GM23338 (cell line): Measurements from ENCODE around the gene HOXD4. TPM values are rescaled to one million over a fixed set of nuclear protein-coding genes. Genes with fewer than 3 reads are reported as not detected.

Experiments used
- ATAC-seq: fragments of 200-7000 bp; cut with Tn5 transposase; 3 replicates; pipeline ENCODE4 v1.9.1; 2020
- DNase-seq: peaks from one replicate; pipeline ENCODE4 v3.0.0-alpha.2; 2015; ENCODE audit warnings: low spot score
- H2AFZ ChIP-seq: fragments of 200-600 bp; sonication (generic); 2 replicates; pipeline ENCODE4 v1.8.0; 2016; ENCODE audit warnings: antibody characterized with exemption, mild to moderate bottlenecking, moderate library complexity
- H3F3A ChIP-seq: fragments of 200-600 bp; sonication (generic); replicated peaks from 2 replicates; pipeline ENCODE4 v1.8.0; 2017; ENCODE audit warnings: antibody characterized with exemption, mixed run types, low read depth
- H3K27ac ChIP-seq: fragments of 200-600 bp; sonication (generic); 2 replicates; pipeline ENCODE4 v1.6.1; 2016; ENCODE audit warnings: low read depth
- H3K27me3 ChIP-seq: fragments of 200-600 bp; sonication (generic); 2 replicates; pipeline ENCODE4 v1.8.0; 2016; ENCODE audit warnings: mild to moderate bottlenecking, mixed run types, moderate library complexity; ENCODE audit not compliant: insufficient read depth
- H3K36me3 ChIP-seq: fragments of 200-600 bp; sonication (generic); 2 replicates; pipeline ENCODE4 v1.8.0; 2016; ENCODE audit warnings: mild to moderate bottlenecking; ENCODE audit not compliant: insufficient read depth
- H3K4me1 ChIP-seq: fragments of 200-600 bp; sonication (generic); 2 replicates; pipeline ENCODE4 v1.8.0; 2016; ENCODE audit warnings: mild to moderate bottlenecking, moderate library complexity; ENCODE audit not compliant: insufficient read depth
- H3K4me2 ChIP-seq: fragments of 200-600 bp; sonication (generic); 2 replicates; pipeline ENCODE4 v1.7.1; 2017; ENCODE audit warnings: mixed run types
- H3K4me3 ChIP-seq: fragments of 200-600 bp; sonication (generic); 2 replicates; pipeline ENCODE4 v1.6.1; 2016; ENCODE audit warnings: mixed run types
- H3K79me2 ChIP-seq: fragments of 200-600 bp; sonication (generic); replicated peaks from 2 replicates; pipeline ENCODE4 v1.8.0; 2017; ENCODE audit warnings: mild to moderate bottlenecking; ENCODE audit not compliant: insufficient read depth
- H3K9me2 ChIP-seq: fragments of 200-600 bp; sonication (generic); 2 replicates; pipeline ENCODE4 v1.8.0; 2017; ENCODE audit not compliant: insufficient read depth
- H4K20me1 ChIP-seq: fragments of 200-600 bp; sonication (generic); replicated peaks from 2 replicates; pipeline ENCODE4 v1.8.0; 2017; ENCODE audit warnings: mild to moderate bottlenecking; ENCODE audit not compliant: insufficient read depth
- H3K27ac Mint-ChIP-seq: 2 replicates; pipeline ENCODE4 v1.8.0; 2020; ENCODE audit warnings: inconsistent platforms, mild to moderate bottlenecking, moderate library complexity, mixed read lengths
- H3K27me3 Mint-ChIP-seq: 3 replicates; pipeline ENCODE4 v1.8.0; 2022; ENCODE audit warnings: low read depth, mild to moderate bottlenecking, moderate library complexity, mixed read lengths, inconsistent platforms; ENCODE audit not compliant: insufficient read depth, poor library complexity
- H3K36me3 Mint-ChIP-seq: 3 replicates; pipeline ENCODE4 v1.8.0; 2021; ENCODE audit warnings: low read depth, mild to moderate bottlenecking, inconsistent platforms, moderate library complexity, mixed read lengths
- H3K4me1 Mint-ChIP-seq: 3 replicates; pipeline ENCODE4 v1.8.0; 2020; ENCODE audit warnings: mild to moderate bottlenecking, inconsistent platforms, mixed read lengths
- H3K4me3 Mint-ChIP-seq: 3 replicates; pipeline ENCODE4 v1.8.0; 2021; ENCODE audit warnings: moderate library complexity, mild to moderate bottlenecking, inconsistent platforms, mixed read lengths
- H3K9me3 Mint-ChIP-seq: 3 replicates; pipeline ENCODE4 v1.8.0; 2020; ENCODE audit warnings: moderate library complexity, mild to moderate bottlenecking, inconsistent platforms, mixed read lengths
- CREB1 ChIP-seq: fragments of 250-450 bp; sonication (Bioruptor Pico); IDR thresholded peaks from 2 replicates; pipeline ENCODE4 v1.5.0; 2020; ENCODE audit warnings: low read depth, mild to moderate bottlenecking, moderate library complexity
- ETS1 ChIP-seq: IDR thresholded peaks from 2 replicates; pipeline ENCODE4 v1.6.1; 2016; ENCODE audit warnings: antibody characterized with exemption
- EZH2 ChIP-seq: fragments of 200-600 bp; sonication (generic); IDR thresholded peaks from one replicate; pipeline ENCODE4 v1.8.0; 2017; ENCODE audit warnings: antibody characterized with exemption, mild to moderate bottlenecking, low read depth; ENCODE audit not compliant: unreplicated experiment
- EZH2phosphoT487 ChIP-seq: fragments of 200-600 bp; sonication (generic); IDR thresholded peaks from one replicate; pipeline ENCODE4 v1.8.1; 2018; ENCODE audit warnings: antibody characterized with exemption; ENCODE audit not compliant: unreplicated experiment
- JUNB ChIP-seq: IDR thresholded peaks from one replicate; pipeline ENCODE4 v1.6.1; 2016; ENCODE audit warnings: antibody characterized with exemption; ENCODE audit not compliant: unreplicated experiment
- NANOG ChIP-seq: IDR thresholded peaks from 2 replicates; pipeline ENCODE4 v1.6.1; 2016; ENCODE audit warnings: antibody characterized with exemption, borderline replicate concordance
- POLR2AphosphoS5 ChIP-seq: IDR thresholded peaks from 2 replicates; pipeline ENCODE4 v1.6.1; 2016; ENCODE audit warnings: antibody characterized with exemption, low read depth
- STAT1 ChIP-seq: IDR thresholded peaks from one replicate; pipeline ENCODE4 v1.6.1; 2016; ENCODE audit warnings: antibody characterized with exemption; ENCODE audit not compliant: unreplicated experiment
- ZNF114 ChIP-seq: fragments of 250-450 bp; sonication (Bioruptor Pico); IDR thresholded peaks from 2 replicates; pipeline ENCODE4 v1.5.0; 2020; ENCODE audit warnings: mild to moderate bottlenecking, moderate library complexity
- ZNF331 ChIP-seq: fragments of 250-450 bp; sonication (Bioruptor Pico); IDR thresholded peaks from 2 replicates; pipeline ENCODE4 v1.5.0; 2020; ENCODE audit warnings: low read depth, mild to moderate bottlenecking, moderate library complexity
- polyA plus RNA-seq: library from polyadenylated mRNA; unstranded; fragments of >200 nt; fragmentation: Nextera tagmentation; extraction: Ambion mirVana; gene quantifications from 2 replicates; pipeline ENCODE4 v1.2.1, GENCODE V29; 2016
- total RNA-seq: library from RNA; depleted of rRNA; stranded (reverse); fragments of >200 nt; shearing (Covaris generic); gene quantifications from 2 replicates; pipeline ENCODE4 v1.2.3, GENCODE V29; 2014
- TF ChIP-seq, protein P1 (sequence below), 2 experiments: fragments of 200-600 bp in 1 of 2; sonication (generic) in 1 of 2; conservative IDR thresholded peaks; 2 replicates each; pipeline versions ENCODE4 v1.5.1 to v1.6.1; 2016 to 2017; ENCODE audit warnings: antibody characterized with exemption in 2 of 2, low read depth in 2 of 2, mild to moderate bottlenecking in 2 of 2, moderate library complexity in 1 of 2
- TF ChIP-seq, protein P2 (sequence below): fragments of 250-450 bp; sonication (Bioruptor Pico); IDR thresholded peaks from 2 replicates; pipeline ENCODE4 v1.5.0; 2020; ENCODE audit warnings: mild to moderate bottlenecking, moderate library complexity

HOXD4 gene
- total and polyA plus RNA-seq, 2 experiments from 2014 or later, result not detected

DNA sequence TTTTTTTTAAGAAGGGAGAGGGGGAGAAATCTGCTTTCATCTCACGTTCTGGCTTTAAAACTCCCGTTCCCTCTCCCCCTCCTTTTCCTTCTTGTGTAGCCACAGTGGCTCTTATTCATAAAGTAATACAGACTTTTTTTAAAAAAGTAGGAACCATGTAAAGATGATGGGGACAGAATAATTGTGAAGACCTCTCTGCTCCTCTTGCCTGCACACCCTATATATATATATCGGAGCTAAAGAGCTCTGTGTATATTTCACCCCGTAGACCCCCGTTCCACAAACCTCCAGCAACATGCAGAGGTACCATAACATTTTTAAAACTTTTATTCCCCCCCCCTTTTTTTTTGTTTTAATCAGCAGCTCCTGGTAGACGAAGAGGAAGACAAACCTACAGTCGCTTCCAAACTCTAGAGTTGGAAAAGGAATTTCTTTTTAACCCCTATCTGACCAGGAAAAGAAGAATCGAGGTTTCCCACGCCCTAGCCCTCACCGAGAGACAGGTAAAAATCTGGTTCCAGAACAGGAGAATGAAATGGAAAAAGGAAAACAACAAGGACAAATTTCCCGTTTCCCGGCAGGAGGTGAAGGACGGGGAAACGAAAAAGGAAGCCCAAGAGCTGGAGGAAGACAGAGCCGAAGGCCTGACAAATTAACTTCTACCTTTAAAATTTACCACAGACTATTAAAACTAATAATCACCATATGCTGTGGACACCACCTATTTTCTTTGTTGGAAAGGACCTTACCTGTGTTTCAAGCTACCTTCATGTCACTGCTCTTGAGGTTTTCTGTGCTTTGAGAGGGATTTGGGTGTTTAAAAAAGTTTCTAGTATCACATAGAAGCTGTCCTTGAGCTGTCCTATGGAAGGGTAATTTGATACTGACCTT lies 20.1 kb upstream of the HOXD4 start:
- ATAC-seq, result no peak
- H3K27me3 ChIP-seq, result peaks cover 100% of the 10 kb centered on the region
- no peak overlapping the region for H2AFZ ChIP-seq
- H4K20me1 ChIP-seq, result peaks cover 56% of the 10 kb centered on the region
- Mint-ChIP-seq H3K9me3 (peaks cover 5% of the 10 kb centered on the region; the same call in 1 of the 3 replicates), H3K27ac (no peak overlapping the region), H3K4me1 (peaks cover 33% of the 10 kb centered on the region), H3K36me3 (no peaks in the 10 kb centered on the region; the same call in 2 of the 3 replicates), H3K27me3 (peaks cover 96% of the 10 kb centered on the region), H3K4me3 (peak overlapping the region; percentile 59; the same call in 1 of the 3 replicates)
- TF ChIP-seq EZH2 (peak; percentile 73), EZH2phosphoT487 (no peak)
- H3K9me2 ChIP-seq, result no peaks in the 10 kb centered on the region
- H3K4me1 ChIP-seq, result peaks cover 36% of the 10 kb centered on the region
- H3K36me3 ChIP-seq, result no peaks in the 10 kb centered on the region
- no peak for DNase-seq
- no peak overlapping the region for H3K27ac ChIP-seq
- H3K79me2 ChIP-seq, result no peaks in the 10 kb centered on the region
- H3K4me2 ChIP-seq, result peak overlapping the region; percentile 67; the same call in 1 of the 2 replicates
- peak overlapping the region; percentile 47; the same call in 1 of the 2 replicates for H3K4me3 ChIP-seq
- peaks cover 65% of the 10 kb centered on the region for H3F3A ChIP-seq

DNA sequence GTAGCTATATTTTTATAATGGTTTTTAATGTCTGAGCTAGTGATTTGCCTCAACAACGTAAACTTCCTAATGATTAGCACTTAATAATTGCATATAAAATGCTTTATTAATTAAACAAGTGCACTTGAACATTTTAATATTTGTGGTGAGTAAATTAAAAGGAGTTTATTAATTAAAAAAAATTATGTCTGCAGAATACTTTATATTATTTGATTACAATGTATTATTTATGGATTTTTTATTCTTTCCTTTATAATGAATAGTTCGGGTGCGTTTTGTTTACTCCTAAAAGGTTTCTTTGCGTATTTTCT lies 19.5 kb upstream of the HOXD4 start:
- Histone ChIP-seq H4K20me1 (peaks cover 50% of the 10 kb centered on the region), H2AFZ (no peak overlapping the region), H3K27me3 (peaks cover 100% of the 10 kb centered on the region), H3K27ac (no peak overlapping the region), H3K4me2 (no peak overlapping the region), H3K36me3 (no peaks in the 10 kb centered on the region), H3K4me3 (no peak overlapping the region), H3K9me2 (no peaks in the 10 kb centered on the region), H3K79me2 (no peaks in the 10 kb centered on the region), H3K4me1 (peaks cover 38% of the 10 kb centered on the region), H3F3A (peaks cover 59% of the 10 kb centered on the region)
- no peaks in the 10 kb centered on the region; the same call in 2 of the 3 replicates for H3K36me3 Mint-ChIP-seq
- DNase-seq (no peak), ATAC-seq (no peak)
- peaks cover 33% of the 10 kb centered on the region for H3K4me1 Mint-ChIP-seq
- H3K27me3 Mint-ChIP-seq, result peaks cover 95% of the 10 kb centered on the region
- no peak overlapping the region for H3K27ac Mint-ChIP-seq
- H3K4me3 Mint-ChIP-seq, result no peak overlapping the region
- H3K9me3 Mint-ChIP-seq, result peaks cover 5% of the 10 kb centered on the region; the same call in 1 of the 3 replicates
- no peak for TF ChIP-seq EZH2phosphoT487
- TF ChIP-seq ZNF114 (CRISPR knock-in tag), result no peak
- no peak for TF ChIP-seq POLR2AphosphoS5
- TF ChIP-seq EZH2, result no peak
- TF ChIP-seq ZNF331, result no peak
- TF ChIP-seq JUNB, result no peak
- TF ChIP-seq STAT1, result no peak
- TF ChIP-seq, protein P1, sequence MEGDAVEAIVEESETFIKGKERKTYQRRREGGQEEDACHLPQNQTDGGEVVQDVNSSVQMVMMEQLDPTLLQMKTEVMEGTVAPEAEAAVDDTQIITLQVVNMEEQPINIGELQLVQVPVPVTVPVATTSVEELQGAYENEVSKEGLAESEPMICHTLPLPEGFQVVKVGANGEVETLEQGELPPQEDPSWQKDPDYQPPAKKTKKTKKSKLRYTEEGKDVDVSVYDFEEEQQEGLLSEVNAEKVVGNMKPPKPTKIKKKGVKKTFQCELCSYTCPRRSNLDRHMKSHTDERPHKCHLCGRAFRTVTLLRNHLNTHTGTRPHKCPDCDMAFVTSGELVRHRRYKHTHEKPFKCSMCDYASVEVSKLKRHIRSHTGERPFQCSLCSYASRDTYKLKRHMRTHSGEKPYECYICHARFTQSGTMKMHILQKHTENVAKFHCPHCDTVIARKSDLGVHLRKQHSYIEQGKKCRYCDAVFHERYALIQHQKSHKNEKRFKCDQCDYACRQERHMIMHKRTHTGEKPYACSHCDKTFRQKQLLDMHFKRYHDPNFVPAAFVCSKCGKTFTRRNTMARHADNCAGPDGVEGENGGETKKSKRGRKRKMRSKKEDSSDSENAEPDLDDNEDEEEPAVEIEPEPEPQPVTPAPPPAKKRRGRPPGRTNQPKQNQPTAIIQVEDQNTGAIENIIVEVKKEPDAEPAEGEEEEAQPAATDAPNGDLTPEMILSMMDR (conservative IDR thresholded peaks at IDR 0.05; ENCODE audit: low read depth in 2 of 2), result no peak
- TF ChIP-seq CREB1 (CRISPR knock-in tag), result no peak
- TF ChIP-seq, protein P2, sequence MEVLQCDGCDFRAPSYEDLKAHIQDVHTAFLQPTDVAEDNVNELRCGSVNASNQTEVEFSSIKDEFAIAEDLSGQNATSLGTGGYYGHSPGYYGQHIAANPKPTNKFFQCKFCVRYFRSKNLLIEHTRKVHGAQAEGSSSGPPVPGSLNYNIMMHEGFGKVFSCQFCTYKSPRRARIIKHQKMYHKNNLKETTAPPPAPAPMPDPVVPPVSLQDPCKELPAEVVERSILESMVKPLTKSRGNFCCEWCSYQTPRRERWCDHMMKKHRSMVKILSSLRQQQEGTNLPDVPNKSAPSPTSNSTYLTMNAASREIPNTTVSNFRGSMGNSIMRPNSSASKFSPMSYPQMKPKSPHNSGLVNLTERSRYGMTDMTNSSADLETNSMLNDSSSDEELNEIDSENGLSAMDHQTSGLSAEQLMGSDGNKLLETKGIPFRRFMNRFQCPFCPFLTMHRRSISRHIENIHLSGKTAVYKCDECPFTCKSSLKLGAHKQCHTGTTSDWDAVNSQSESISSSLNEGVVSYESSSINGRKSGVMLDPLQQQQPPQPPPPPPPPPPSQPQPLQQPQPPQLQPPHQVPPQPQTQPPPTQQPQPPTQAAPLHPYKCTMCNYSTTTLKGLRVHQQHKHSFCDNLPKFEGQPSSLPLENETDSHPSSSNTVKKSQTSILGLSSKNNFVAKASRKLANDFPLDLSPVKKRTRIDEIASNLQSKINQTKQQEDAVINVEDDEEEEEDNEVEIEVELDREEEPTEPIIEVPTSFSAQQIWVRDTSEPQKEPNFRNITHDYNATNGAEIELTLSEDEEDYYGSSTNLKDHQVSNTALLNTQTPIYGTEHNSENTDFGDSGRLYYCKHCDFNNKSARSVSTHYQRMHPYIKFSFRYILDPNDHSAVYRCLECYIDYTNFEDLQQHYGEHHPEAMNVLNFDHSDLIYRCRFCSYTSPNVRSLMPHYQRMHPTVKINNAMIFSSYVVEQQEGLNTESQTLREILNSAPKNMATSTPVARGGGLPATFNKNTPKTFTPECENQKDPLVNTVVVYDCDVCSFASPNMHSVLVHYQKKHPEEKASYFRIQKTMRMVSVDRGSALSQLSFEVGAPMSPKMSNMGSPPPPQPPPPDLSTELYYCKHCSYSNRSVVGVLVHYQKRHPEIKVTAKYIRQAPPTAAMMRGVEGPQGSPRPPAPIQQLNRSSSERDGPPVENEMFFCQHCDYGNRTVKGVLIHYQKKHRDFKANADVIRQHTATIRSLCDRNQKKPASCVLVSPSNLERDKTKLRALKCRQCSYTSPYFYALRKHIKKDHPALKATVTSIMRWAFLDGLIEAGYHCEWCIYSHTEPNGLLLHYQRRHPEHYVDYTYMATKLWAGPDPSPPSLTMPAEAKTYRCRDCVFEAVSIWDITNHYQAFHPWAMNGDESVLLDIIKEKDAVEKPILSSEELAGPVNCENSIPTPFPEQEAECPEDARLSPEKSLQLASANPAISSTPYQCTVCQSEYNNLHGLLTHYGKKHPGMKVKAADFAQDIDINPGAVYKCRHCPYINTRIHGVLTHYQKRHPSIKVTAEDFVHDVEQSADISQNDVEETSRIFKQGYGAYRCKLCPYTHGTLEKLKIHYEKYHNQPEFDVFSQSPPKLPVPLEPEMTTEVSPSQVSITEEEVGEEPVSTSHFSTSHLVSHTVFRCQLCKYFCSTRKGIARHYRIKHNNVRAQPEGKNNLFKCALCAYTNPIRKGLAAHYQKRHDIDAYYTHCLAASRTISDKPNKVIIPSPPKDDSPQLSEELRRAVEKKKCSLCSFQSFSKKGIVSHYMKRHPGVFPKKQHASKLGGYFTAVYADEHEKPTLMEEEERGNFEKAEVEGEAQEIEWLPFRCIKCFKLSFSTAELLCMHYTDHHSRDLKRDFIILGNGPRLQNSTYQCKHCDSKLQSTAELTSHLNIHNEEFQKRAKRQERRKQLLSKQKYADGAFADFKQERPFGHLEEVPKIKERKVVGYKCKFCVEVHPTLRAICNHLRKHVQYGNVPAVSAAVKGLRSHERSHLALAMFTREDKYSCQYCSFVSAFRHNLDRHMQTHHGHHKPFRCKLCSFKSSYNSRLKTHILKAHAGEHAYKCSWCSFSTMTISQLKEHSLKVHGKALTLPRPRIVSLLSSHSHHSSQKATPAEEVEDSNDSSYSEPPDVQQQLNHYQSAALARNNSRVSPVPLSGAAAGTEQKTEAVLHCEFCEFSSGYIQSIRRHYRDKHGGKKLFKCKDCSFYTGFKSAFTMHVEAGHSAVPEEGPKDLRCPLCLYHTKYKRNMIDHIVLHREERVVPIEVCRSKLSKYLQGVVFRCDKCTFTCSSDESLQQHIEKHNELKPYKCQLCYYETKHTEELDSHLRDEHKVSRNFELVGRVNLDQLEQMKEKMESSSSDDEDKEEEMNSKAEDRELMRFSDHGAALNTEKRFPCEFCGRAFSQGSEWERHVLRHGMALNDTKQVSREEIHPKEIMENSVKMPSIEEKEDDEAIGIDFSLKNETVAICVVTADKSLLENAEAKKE (CRISPR knock-in tag), result no peak
- TF ChIP-seq NANOG, result no peak
- no peak for TF ChIP-seq ETS1
